Measurements from ENCODE around the gene PIGM.

DNA sequence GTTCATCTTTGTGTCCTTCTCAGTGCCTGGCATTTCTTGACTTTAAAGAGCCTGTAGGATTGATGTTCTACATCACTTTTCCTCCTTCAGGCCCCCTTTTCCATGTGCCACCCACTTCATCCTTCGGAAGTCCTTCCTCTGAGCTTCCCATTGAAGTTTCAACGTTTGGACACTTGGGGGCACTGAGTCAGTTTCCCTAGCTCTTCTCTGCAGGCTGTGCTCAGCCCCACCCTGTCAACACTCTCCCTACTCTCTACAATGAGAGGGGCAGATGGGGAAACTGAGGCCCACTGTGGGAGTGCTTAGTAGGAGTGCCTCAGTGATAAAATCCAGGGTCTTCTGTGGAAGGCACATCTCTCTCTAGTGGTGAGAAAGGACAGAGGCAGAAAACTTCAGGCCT is 26.3 kb upstream of the PIGM start:
- TF ChIP-seq, protein P1, sequence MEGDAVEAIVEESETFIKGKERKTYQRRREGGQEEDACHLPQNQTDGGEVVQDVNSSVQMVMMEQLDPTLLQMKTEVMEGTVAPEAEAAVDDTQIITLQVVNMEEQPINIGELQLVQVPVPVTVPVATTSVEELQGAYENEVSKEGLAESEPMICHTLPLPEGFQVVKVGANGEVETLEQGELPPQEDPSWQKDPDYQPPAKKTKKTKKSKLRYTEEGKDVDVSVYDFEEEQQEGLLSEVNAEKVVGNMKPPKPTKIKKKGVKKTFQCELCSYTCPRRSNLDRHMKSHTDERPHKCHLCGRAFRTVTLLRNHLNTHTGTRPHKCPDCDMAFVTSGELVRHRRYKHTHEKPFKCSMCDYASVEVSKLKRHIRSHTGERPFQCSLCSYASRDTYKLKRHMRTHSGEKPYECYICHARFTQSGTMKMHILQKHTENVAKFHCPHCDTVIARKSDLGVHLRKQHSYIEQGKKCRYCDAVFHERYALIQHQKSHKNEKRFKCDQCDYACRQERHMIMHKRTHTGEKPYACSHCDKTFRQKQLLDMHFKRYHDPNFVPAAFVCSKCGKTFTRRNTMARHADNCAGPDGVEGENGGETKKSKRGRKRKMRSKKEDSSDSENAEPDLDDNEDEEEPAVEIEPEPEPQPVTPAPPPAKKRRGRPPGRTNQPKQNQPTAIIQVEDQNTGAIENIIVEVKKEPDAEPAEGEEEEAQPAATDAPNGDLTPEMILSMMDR (IDR thresholded peaks at IDR 0.05; ENCODE audit: low read length) = peak; percentile 41
- TF ChIP-seq EZH2 (IDR thresholded peaks at IDR 0.05; ENCODE audit: borderline replicate concordance, low read length) = no peak

All from OCI-LY1 (cell line).